ENCODE data around the gene PRSS22. TPM values are rescaled to one million over a fixed set of nuclear protein-coding genes. Genes with fewer than 3 reads are reported as not detected.

Gene PRSS22
- total and polyA plus RNA-seq, 10 of the 15 experiments (the other 5 are each of a cell fraction or from before 2014, with no cell fraction given): not detected

DNA sequence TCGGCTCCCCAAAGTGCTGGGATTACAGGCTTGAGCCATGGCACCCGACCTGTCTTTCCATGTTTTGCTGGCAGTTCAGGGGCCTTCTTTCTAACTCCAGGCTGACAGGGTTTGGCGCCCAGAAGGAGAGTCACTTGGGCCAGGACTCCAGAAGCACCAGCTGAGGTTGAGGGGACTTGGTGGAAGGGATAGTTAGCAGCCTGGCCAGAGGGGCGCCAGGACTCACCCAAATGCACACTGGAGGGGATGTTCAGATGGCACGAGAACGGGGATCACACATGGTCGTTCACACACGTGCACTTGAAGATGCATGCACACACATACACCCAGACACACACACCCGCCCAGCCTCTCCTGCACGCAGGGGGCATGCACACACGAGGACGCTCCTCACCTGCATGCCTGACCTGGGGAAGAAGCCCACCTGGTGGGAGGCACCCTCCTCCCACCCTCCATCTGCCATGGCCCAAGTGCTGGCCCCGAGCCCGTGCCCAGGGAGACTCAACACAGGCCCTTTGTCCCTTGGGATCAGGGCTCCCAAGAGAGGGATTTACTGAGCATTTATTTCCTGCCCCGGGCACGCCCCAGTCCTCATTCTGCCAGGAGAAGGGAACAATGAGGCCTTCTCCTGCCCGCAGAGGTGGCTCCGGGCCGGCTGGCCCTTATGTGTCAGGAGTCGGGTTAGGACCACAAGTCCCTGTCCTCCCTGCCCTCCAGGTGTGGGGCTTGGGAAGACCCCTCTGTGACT is 43.2 kb downstream of the PRSS22 start:
- DNase-seq (ENCODE audit: low read depth, low spot score): no peak
- Histone ChIP-seq H3K27me3 (replicated peaks in 1 of 2; ENCODE audit: control insufficient read depth in 2 of 2, insufficient read depth in 2 of 2, low read length in 1 of 2) (peaks cover 0 to 4% of the 10 kb centered on the region in 2 experiments; a peak in 2 of 4 replicates), H3K9ac (ENCODE audit: control insufficient read depth, insufficient read depth, low read length) (no peak overlapping the region), H2AFZ (ENCODE audit: control insufficient read depth, low read depth, low read length) (no peak overlapping the region), H3K27ac (ENCODE audit: control insufficient read depth, insufficient read depth) (no peak overlapping the region), H3K79me2 (ENCODE audit: control insufficient read depth, insufficient read depth, low read length) (peaks cover 7% of the 10 kb centered on the region), H4K20me1 (ENCODE audit: control insufficient read depth, insufficient read depth) (no peaks in the 10 kb centered on the region), H3K4me1 (ENCODE audit: control insufficient read depth, insufficient read depth, low read length) (no peaks in the 10 kb centered on the region), H3K36me3 (ENCODE audit: control insufficient read depth in 2 of 2, insufficient read depth in 2 of 2, low read length in 1 of 2) (no peaks in the 10 kb centered on the region), H3K4me3 (no peak overlapping the region), H3K9me3 (replicated peaks; ENCODE audit: control insufficient read depth, insufficient read depth, low read length) (no peaks in the 10 kb centered on the region), H3K4me2 (ENCODE audit: control insufficient read depth, insufficient read depth) (no peak overlapping the region)
- WGBS (ENCODE audit: insufficient coverage, insufficient replicate concordance, low lambda C conversion rate, missing lambda C conversion rate): 36% methylated on average over 20 of the region's 20 CpGs
- RAD21 ChIA-PET (ENCODE audit: unreplicated experiment): no interaction called here
- no peak for ATAC-seq
- intact Hi-C loops (cut with micrococcal nuclease; ENCODE audit: unreplicated experiment): no loop called here
- POLR2A ChIA-PET: no interaction called here
- FAIRE-seq: no peak
- no peak for TF ChIP-seq NR2F1 (conservative IDR thresholded peaks at IDR 0.05)
- no peak for TF ChIP-seq ATF3 (IDR thresholded peaks at IDR 0.05; ENCODE audit: borderline replicate concordance, extremely low read depth, low read depth, low read length)
- no peak for TF ChIP-seq CBX5 (IDR thresholded peaks at IDR 0.05; ENCODE audit: low read depth)
- TF ChIP-seq SIN3A (IDR thresholded peaks at IDR 0.05; ENCODE audit: low read depth, low read length): no peak
- TF ChIP-seq POLR2AphosphoS5 (IDR thresholded peaks at IDR 0.05; ENCODE audit: low read length): no peak
- TF ChIP-seq IRF3 (IDR thresholded peaks at IDR 0.05): no peak
- no peak for TF ChIP-seq TAF1 (IDR thresholded peaks at IDR 0.05; ENCODE audit: borderline replicate concordance, low read depth, low read length)
- no peak for TF ChIP-seq NFYB (IDR thresholded peaks at IDR 0.05; ENCODE audit: insufficient read depth, low read depth, low read length)
- TF ChIP-seq GABPA (IDR thresholded peaks at IDR 0.05; ENCODE audit: low read depth): no peak
- no TSS peak for BruUV-seq (replicated peaks)
- SMC1A ChIA-PET (ENCODE audit: uncharacterized antibody, unreplicated experiment): interaction anchor here (1.0 kb wide), 1 partner anchor 103 kb away, joined by 3 read pairs; no protein-coding TSS in a partner anchor
- in situ Hi-C loops (cut with MboI): no loop called here
- CTCF ChIA-PET: no interaction called here

Measured in GM12878 (cell line).